NCI-H460 (cell line): ENCODE measurements around the gene PARP1. TPM values are rescaled to one million over a fixed set of nuclear protein-coding genes. Genes with fewer than 3 reads are reported as not detected.

Experiments used
- DNase-seq: peaks from one replicate; pipeline ENCODE4 v3.0.0-alpha.2; 2016; ENCODE audit warnings: low read depth; ENCODE audit errors: extremely low read depth
- total RNA-seq: library from RNA; depleted of rRNA; stranded (reverse); fragments of >200 nt; shearing (Covaris generic); gene quantifications from 2 replicates; pipeline ENCODE4 v1.2.3, GENCODE V29; 2014; rRNA removed

Gene PARP1
- total RNA-seq, 1 experiment from 2014 or later = 103 TPM

- no peak for DNase-seq
These were observed 89.4 kb downstream of the PARP1 start for GRCh38 chr1:226318471-226318870.

GRCh38 chr1:226314055-226314454 lies 93.8 kb downstream of the PARP1 start:
- no peak for DNase-seq

- no peak for DNase-seq
These were observed 95.8 kb downstream of the PARP1 start for GRCh38 chr1:226312065-226312464.

GRCh38 chr1:226311376-226311775 lies 96.5 kb downstream of the PARP1 start:
- DNase-seq = no peak

Other genes with a start within 250 kb of the PARP1 start
- 50.2 and 59.0 TPM in 2 replicates for gene ACBD3, start 221.4 kb downstream of the PARP1 start, total RNA-seq
- gene MIXL1, start 184.4 kb downstream of the PARP1 start, total RNA-seq = not detected in 2 replicates
- gene LIN9, start 98.9 kb downstream of the PARP1 start, total RNA-seq = 17.4 and 20.5 TPM in 2 replicates
- not detected in 2 replicates for gene STUM, start 140.7 kb upstream of the PARP1 start, total RNA-seq